ENCODE results near the gene MLLT10. TPM values are rescaled to one million over a fixed set of nuclear protein-coding genes. Genes with fewer than 3 reads are reported as not detected.

The MLLT10 gene
- total RNA-seq, 1 donor from 2014 or later, result 46.8 TPM

GRCh38 chr10:21530641-21531040, 3.4 kb upstream of the MLLT10 start:
- H3K4me3 Mint-ChIP-seq, result no peak overlapping the region
- no peaks in the 10 kb centered on the region for H3K9me3 Mint-ChIP-seq
- peaks cover 29% of the 10 kb centered on the region for H3K4me1 Mint-ChIP-seq (ENCODE audit: unreplicated experiment)
- peaks cover 3% of the 10 kb centered on the region for H3K36me3 Mint-ChIP-seq
- no peak for TF ChIP-seq CTCF (conservative IDR thresholded peaks at IDR 0.05)
- no peak overlapping the region for H3K27ac Mint-ChIP-seq
- H3K27me3 Mint-ChIP-seq, result peaks cover 3% of the 10 kb centered on the region
- DNase-seq (ENCODE audit: extremely low spot score, unreplicated experiment), result no peak

- DNase-seq (ENCODE audit: extremely low spot score, unreplicated experiment), result no peak
- Mint-ChIP-seq H3K36me3 (peaks cover 3% of the 10 kb centered on the region), H3K9me3 (no peaks in the 10 kb centered on the region), H3K27me3 (peaks cover 3% of the 10 kb centered on the region), H3K4me1 (ENCODE audit: unreplicated experiment) (peaks cover 29% of the 10 kb centered on the region), H3K27ac (no peak overlapping the region), H3K4me3 (no peak overlapping the region)
- TF ChIP-seq CTCF (conservative IDR thresholded peaks at IDR 0.05), result no peak
These were observed 2.9 kb upstream of the MLLT10 start for GRCh38 chr10:21531164-21531563.

- peaks cover 28% of the 10 kb centered on the region for H3K4me1 Mint-ChIP-seq (ENCODE audit: unreplicated experiment)
- no peak for TF ChIP-seq CTCF (conservative IDR thresholded peaks at IDR 0.05)
- no peak for DNase-seq (ENCODE audit: extremely low spot score, unreplicated experiment)
- H3K4me3 Mint-ChIP-seq, result peak overlapping the region; percentile 95
- no peaks in the 10 kb centered on the region for H3K9me3 Mint-ChIP-seq
- H3K27ac Mint-ChIP-seq, result peak overlapping the region; percentile 97
- H3K36me3 Mint-ChIP-seq, result peaks cover 3% of the 10 kb centered on the region
- H3K27me3 Mint-ChIP-seq, result peaks cover 3% of the 10 kb centered on the region
These were observed 1.2 kb upstream of the MLLT10 start for GRCh38 chr10:21532694-21533466.

GRCh38 chr10:21534280-21534586, 201 bp downstream of the MLLT10 start:
- peak overlapping the region; percentile 79 for H3K27ac Mint-ChIP-seq
- H3K4me1 Mint-ChIP-seq (ENCODE audit: unreplicated experiment), result peaks cover 15% of the 10 kb centered on the region
- H3K36me3 Mint-ChIP-seq, result peaks cover 8% of the 10 kb centered on the region
- DNase-seq (ENCODE audit: extremely low spot score, unreplicated experiment), result no peak
- H3K4me3 Mint-ChIP-seq, result peak overlapping the region; percentile 90
- no peak for TF ChIP-seq CTCF (conservative IDR thresholded peaks at IDR 0.05)
- no peaks in the 10 kb centered on the region for H3K9me3 Mint-ChIP-seq
- peaks cover 3% of the 10 kb centered on the region for H3K27me3 Mint-ChIP-seq

- peak overlapping the region; percentile 86 for H3K27ac Mint-ChIP-seq
- TF ChIP-seq CTCF (conservative IDR thresholded peaks at IDR 0.05), result no peak
These were observed 817 bp downstream of the MLLT10 start for GRCh38 chr10:21534604-21535493.

More at GRCh38 chr10:21534604-21535493, 817 bp downstream of the MLLT10 start:
- Mint-ChIP-seq H3K4me3 (peak overlapping the region; percentile 90), H3K4me1 (ENCODE audit: unreplicated experiment) (peaks cover 10% of the 10 kb centered on the region), H3K27me3 (peaks cover 3% of the 10 kb centered on the region), H3K9me3 (no peaks in the 10 kb centered on the region), H3K36me3 (peaks cover 8% of the 10 kb centered on the region)
- DNase-seq (ENCODE audit: extremely low spot score, unreplicated experiment), result peak; percentile 73
